ENCODE results near the gene C2CD4C. TPM values are rescaled to one million over a fixed set of nuclear protein-coding genes. Genes with fewer than 3 reads are reported as not detected.
"Not testable (repeated sequence)": the region's sequence is repeated elsewhere in the genome, so short reads cannot be mapped to it uniquely, and the experiment has no call there.

C2CD4C gene
- total RNA-seq, 1 donor from 2014 or later: 0.14 TPM

GRCh38 chr19:367561-367960, 41.4 kb downstream of the C2CD4C start:
- Mint-ChIP-seq H3K27ac (no peak overlapping the region), H3K27me3 (ENCODE audit: low read depth) (no peaks in the 10 kb centered on the region), H3K4me3 (ENCODE audit: low read depth) (no peak overlapping the region), H3K9me3 (no peaks in the 10 kb centered on the region), H3K4me1 (ENCODE audit: low read depth) (no peaks in the 10 kb centered on the region), H3K36me3 (ENCODE audit: low read depth) (no peaks in the 10 kb centered on the region)
- no peak for DNase-seq (ENCODE audit: low spot score)
- intact Hi-C loops (cut with micrococcal nuclease): no loop called here

- no peak overlapping the region for H3K4me3 Mint-ChIP-seq (ENCODE audit: low read depth)
- intact Hi-C loops (cut with micrococcal nuclease): no loop called here
- H3K27me3 Mint-ChIP-seq (ENCODE audit: low read depth): no peaks in the 10 kb centered on the region
- no peak overlapping the region for H3K27ac Mint-ChIP-seq
- no peak for DNase-seq (ENCODE audit: low spot score)
- no peaks in the 10 kb centered on the region for H3K4me1 Mint-ChIP-seq (ENCODE audit: low read depth)
- H3K9me3 Mint-ChIP-seq: no peaks in the 10 kb centered on the region
- no peaks in the 10 kb centered on the region for H3K36me3 Mint-ChIP-seq (ENCODE audit: low read depth)
Measured at GRCh38 chr19:366951-367350, 42.0 kb downstream of the C2CD4C start.

- Mint-ChIP-seq H3K27me3 (ENCODE audit: low read depth) (no peaks in the 10 kb centered on the region), H3K9me3 (no peaks in the 10 kb centered on the region), H3K27ac (no peak overlapping the region), H3K4me3 (ENCODE audit: low read depth) (no peak overlapping the region), H3K4me1 (ENCODE audit: low read depth) (no peaks in the 10 kb centered on the region), H3K36me3 (ENCODE audit: low read depth) (no peaks in the 10 kb centered on the region)
- no peak for DNase-seq (ENCODE audit: low spot score)
- intact Hi-C loops (cut with micrococcal nuclease): no loop called here
Measured at GRCh38 chr19:366205-366783, 42.7 kb downstream of the C2CD4C start.

- Mint-ChIP-seq H3K36me3 (ENCODE audit: low read depth) (no peaks in the 10 kb centered on the region), H3K9me3 (no peaks in the 10 kb centered on the region), H3K4me1 (ENCODE audit: low read depth) (no peaks in the 10 kb centered on the region), H3K27me3 (ENCODE audit: low read depth) (no peaks in the 10 kb centered on the region), H3K27ac (no peak overlapping the region), H3K4me3 (ENCODE audit: low read depth) (no peak overlapping the region)
- no peak for DNase-seq (ENCODE audit: low spot score)
- intact Hi-C loops (cut with micrococcal nuclease): no loop called here
Measured at GRCh38 chr19:364496-365287, 44.3 kb downstream of the C2CD4C start.

- Mint-ChIP-seq H3K4me1 (ENCODE audit: low read depth) (no peaks in the 10 kb centered on the region), H3K36me3 (ENCODE audit: low read depth) (no peaks in the 10 kb centered on the region), H3K4me3 (ENCODE audit: low read depth) (no peak overlapping the region), H3K27me3 (ENCODE audit: low read depth) (no peaks in the 10 kb centered on the region), H3K27ac (no peak overlapping the region), H3K9me3 (no peaks in the 10 kb centered on the region)
- DNase-seq (ENCODE audit: low spot score): no peak
- intact Hi-C loops (cut with micrococcal nuclease): no loop called here
Measured at GRCh38 chr19:362683-363082, 46.3 kb downstream of the C2CD4C start.

- DNase-seq (ENCODE audit: low spot score): no peak
- Mint-ChIP-seq H3K4me3 (ENCODE audit: low read depth) (no peak overlapping the region), H3K27ac (no peak overlapping the region), H3K36me3 (ENCODE audit: low read depth) (no peaks in the 10 kb centered on the region), H3K4me1 (ENCODE audit: low read depth) (no peaks in the 10 kb centered on the region), H3K9me3 (peaks cover 4% of the 10 kb centered on the region), H3K27me3 (ENCODE audit: low read depth) (no peaks in the 10 kb centered on the region)
- intact Hi-C loops (cut with micrococcal nuclease): no loop called here
Measured at GRCh38 chr19:362154-362553, 46.8 kb downstream of the C2CD4C start.

GRCh38 chr19:359653-359925, 49.4 kb downstream of the C2CD4C start:
- no peak overlapping the region for H3K4me3 Mint-ChIP-seq (ENCODE audit: low read depth)
- H3K9me3 Mint-ChIP-seq: peaks cover 9% of the 10 kb centered on the region
- intact Hi-C loops (cut with micrococcal nuclease): no loop called here
- no peaks in the 10 kb centered on the region for H3K27me3 Mint-ChIP-seq (ENCODE audit: low read depth)
- DNase-seq (ENCODE audit: low spot score): no peak
- H3K4me1 Mint-ChIP-seq (ENCODE audit: low read depth): no peaks in the 10 kb centered on the region
- no peak overlapping the region for H3K27ac Mint-ChIP-seq
- H3K36me3 Mint-ChIP-seq (ENCODE audit: low read depth): no peaks in the 10 kb centered on the region

- H3K27me3 Mint-ChIP-seq (ENCODE audit: low read depth); intact Hi-C loops (cut with micrococcal nuclease); DNase-seq (ENCODE audit: low spot score); H3K27ac Mint-ChIP-seq; H3K4me1 Mint-ChIP-seq (ENCODE audit: low read depth); H3K36me3 Mint-ChIP-seq (ENCODE audit: low read depth); H3K4me3 Mint-ChIP-seq (ENCODE audit: low read depth): not testable (repeated sequence)
- H3K9me3 Mint-ChIP-seq: peaks cover 27% of the 10 kb centered on the region
Measured at GRCh38 chr19:355536-355935, 53.4 kb downstream of the C2CD4C start.

Other genes starting within 250 kb of the C2CD4C start
- not detected in 2 replicates for gene PLPP2, start 117.7 kb downstream of the C2CD4C start, total RNA-seq
- gene MIER2, start 64.4 kb downstream of the C2CD4C start, total RNA-seq: 29.2 and 30.5 TPM in 2 replicates
- not detected in 2 replicates for gene SHC2, start 51.9 kb upstream of the C2CD4C start, total RNA-seq
- gene MADCAM1, start 87.3 kb upstream of the C2CD4C start, total RNA-seq: 0.18 and 0.21 TPM in 2 replicates
- 13.6 and 15.7 TPM in 2 replicates for gene TPGS1, start 98.3 kb upstream of the C2CD4C start, total RNA-seq
- 53.7 and 55.7 TPM in 2 replicates for gene CDC34, start 122.6 kb upstream of the C2CD4C start, total RNA-seq
- gene GZMM, start 134.9 kb upstream of the C2CD4C start, total RNA-seq: 29.9 and 31.8 TPM in 2 replicates
- 300 and 304 TPM in 2 replicates for gene BSG, start 163.4 kb upstream of the C2CD4C start, total RNA-seq
- gene HCN2, start 180.7 kb upstream of the C2CD4C start, total RNA-seq: 0.52 and 0.64 TPM in 2 replicates
- 90.1 and 94.7 TPM in 2 replicates for gene POLRMT, start 224.4 kb upstream of the C2CD4C start, total RNA-seq
- gene FGF22, start 230.7 kb upstream of the C2CD4C start, total RNA-seq: not detected in 2 replicates